Thymus (tissue), 11 donors: ENCODE measurements around the gene MACROD2. TPM values are rescaled to one million over a fixed set of nuclear protein-coding genes. Genes with fewer than 3 reads are reported as not detected.
A peak's percentile ranks its signal among the peaks of the same experiment; 100 is the strongest.

Experiments used
- DNase-seq, 9 donors: peaks; one replicate each; pipeline ENCODE4 v3.0.0-alpha.2; 2013; ENCODE audit warnings: low spot score in 9 of 9, low read depth in 6 of 9, missing footprints in 1 of 9
- H3K27ac ChIP-seq, 2 donors: one replicate each; pipeline ENCODE4 v1.5.1; 2013; ENCODE audit warnings: control low read depth in 1 of 2, low read depth in 1 of 2, low read length in 1 of 2, mild to moderate bottlenecking in 1 of 2, moderate library complexity in 1 of 2
- H3K27me3 ChIP-seq, 2 donors: one replicate each; pipeline ENCODE4 v1.5.1; 2013; ENCODE audit warnings: low read length in 1 of 2; ENCODE audit not compliant: control insufficient read depth in 2 of 2, insufficient read depth in 1 of 2
- H3K36me3 ChIP-seq, 2 donors: one replicate each; pipeline ENCODE4 v1.5.1; 2013; ENCODE audit warnings: low read length in 1 of 2, mild to moderate bottlenecking in 1 of 2, moderate library complexity in 1 of 2; ENCODE audit not compliant: control insufficient read depth in 2 of 2, insufficient read depth in 2 of 2
- H3K4me1 ChIP-seq, 2 donors: one replicate each; pipeline ENCODE4 v1.5.1; 2013; ENCODE audit warnings: low read length in 2 of 2; ENCODE audit not compliant: control insufficient read depth in 2 of 2, insufficient read depth in 2 of 2
- H3K4me3 ChIP-seq, 2 donors: one replicate each; pipeline ENCODE4 v1.5.1; 2013; ENCODE audit warnings: low read length in 2 of 2, control low read depth in 1 of 2, mild to moderate bottlenecking in 1 of 2
- H3K9me3 ChIP-seq, 2 donors: one replicate each; pipeline ENCODE4 v1.5.1; 2013; ENCODE audit warnings: low read length in 1 of 2, mild to moderate bottlenecking in 1 of 2; ENCODE audit not compliant: control insufficient read depth in 2 of 2, insufficient read depth in 1 of 2
- WGBS: extraction: QIAGEN DNeasy Blood & Tissue Kit; methylation state at CpG from one replicate; pipeline ENCODE4 v1.1.7; 2013; 5-methylcytosine and 5-hydroxymethylcytosine counted together
- polyA plus RNA-seq: library from polyadenylated mRNA; stranded (reverse); fragments of 200-250 nt; gene quantifications from one replicate; pipeline ENCODE4 v1.2.3, GENCODE V29; 2013
- total RNA-seq: library from RNA; stranded (reverse); fragments of 120-200 nt; gene quantifications from one replicate; pipeline ENCODE4 v1.2.4, GENCODE V29; 2013
- donor health status: healthy.

MACROD2 gene
- total and polyA plus RNA-seq, 2 donors: 1.6 to 4.2 TPM

GRCh38 chr20:14828459-14828858 is 833.1 kb downstream of the MACROD2 start:
- Histone ChIP-seq H3K27ac (no peak overlapping the region), H3K4me3 (no peak overlapping the region), H3K4me1 (no peaks in the 10 kb centered on the region), H3K27me3 (no peaks in the 10 kb centered on the region), H3K9me3 (no peaks in the 10 kb centered on the region), H3K36me3 (no peaks in the 10 kb centered on the region)
- no peak for DNase-seq
- 87% methylated on average over 1 of the region's 1 CpG for WGBS

- 91% methylated on average over 1 of the region's 1 CpG for whole genome bisulfite sequencing
- Histone ChIP-seq H3K4me1 (no peaks in the 10 kb centered on the region), H3K36me3 (no peaks in the 10 kb centered on the region), H3K9me3 (no peaks in the 10 kb centered on the region), H3K27ac (no peak overlapping the region), H3K27me3 (no peaks in the 10 kb centered on the region), H3K4me3 (no peak overlapping the region)
- no peak for DNase-seq
These were observed 834.6 kb downstream of the MACROD2 start for GRCh38 chr20:14829906-14830305.

GRCh38 chr20:14830466-14830865 is 835.1 kb downstream of the MACROD2 start:
- Histone ChIP-seq H3K36me3 (no peaks in the 10 kb centered on the region), H3K4me1 (no peaks in the 10 kb centered on the region), H3K9me3 (no peaks in the 10 kb centered on the region), H3K27me3 (no peaks in the 10 kb centered on the region), H3K27ac (no peak overlapping the region), H3K4me3 (no peak overlapping the region)
- no peak for DNase-seq
- WGBS: 96% methylated on average over 2 of the region's 2 CpGs

- Histone ChIP-seq H3K27ac (no peak overlapping the region), H3K4me1 (no peaks in the 10 kb centered on the region), H3K9me3 (no peaks in the 10 kb centered on the region), H3K36me3 (no peaks in the 10 kb centered on the region), H3K4me3 (no peak overlapping the region), H3K27me3 (no peaks in the 10 kb centered on the region)
- 89% methylated on average over 6 of the region's 6 CpGs for WGBS
- DNase-seq: no peak
These were observed 835.6 kb downstream of the MACROD2 start for GRCh38 chr20:14830899-14831298.

GRCh38 chr20:14832630-14833029 is 837.3 kb downstream of the MACROD2 start:
- Histone ChIP-seq H3K27me3 (no peaks in the 10 kb centered on the region), H3K27ac (no peak overlapping the region), H3K4me3 (no peak overlapping the region), H3K9me3 (no peaks in the 10 kb centered on the region), H3K36me3 (no peaks in the 10 kb centered on the region), H3K4me1 (no peaks in the 10 kb centered on the region)
- no peak for DNase-seq

GRCh38 chr20:14838663-14839628 is 843.6 kb downstream of the MACROD2 start:
- Histone ChIP-seq H3K9me3 (no peaks in the 10 kb centered on the region), H3K4me1 (no peaks in the 10 kb centered on the region), H3K27me3 (no peaks in the 10 kb centered on the region), H3K4me3 (no peak overlapping the region), H3K36me3 (no peaks in the 10 kb centered on the region), H3K27ac (no peak overlapping the region)
- DNase-seq: no peak
- 87% methylated on average over 7 of the region's 7 CpGs for WGBS

- H3K27ac ChIP-seq: no peak overlapping the region
These were observed 850.2 kb downstream of the MACROD2 start for GRCh38 chr20:14845199-14846160.

GRCh38 chr20:14848806-14849205 is 853.5 kb downstream of the MACROD2 start:
- H3K4me1 ChIP-seq: peaks cover 0 to 2% of the 10 kb centered on the region in 2 donors
- H3K36me3 ChIP-seq: no peaks in the 10 kb centered on the region
- H3K27me3 ChIP-seq: no peaks in the 10 kb centered on the region
- WGBS: 95% methylated on average over 4 of the region's 4 CpGs
- H3K4me3 ChIP-seq: no peak overlapping the region
- no peak overlapping the region for H3K27ac ChIP-seq
- no peak for DNase-seq
- H3K9me3 ChIP-seq: no peaks in the 10 kb centered on the region

More at GRCh38 chr20:14845199-14846160, 850.2 kb downstream of the MACROD2 start:
- DNase-seq: no peak
- Histone ChIP-seq H3K4me3 (no peak overlapping the region), H3K36me3 (no peaks in the 10 kb centered on the region), H3K4me1 (no peaks in the 10 kb centered on the region), H3K9me3 (no peaks in the 10 kb centered on the region), H3K27me3 (no peaks in the 10 kb centered on the region)
- WGBS: 92% methylated on average over 2 of the region's 2 CpGs

GRCh38 chr20:14853079-14853478 is 857.8 kb downstream of the MACROD2 start:
- DNase-seq: peak in 1 of 9 donors; percentile 26
- 80% methylated on average over 2 of the region's 2 CpGs for WGBS
- no peak overlapping the region for H3K4me3 ChIP-seq
- H3K27ac ChIP-seq: no peak overlapping the region
- H3K36me3 ChIP-seq: no peaks in the 10 kb centered on the region
- H3K9me3 ChIP-seq: no peaks in the 10 kb centered on the region
- no peaks in the 10 kb centered on the region for H3K27me3 ChIP-seq
- H3K4me1 ChIP-seq: peaks cover 0 to 2% of the 10 kb centered on the region in 2 donors
